Mesendoderm (in vitro differentiated cells): ENCODE data around the gene C3. TPM values are rescaled to one million over a fixed set of nuclear protein-coding genes. Genes with fewer than 3 reads are reported as not detected.

Experiments
- DNase-seq: peaks from one replicate; pipeline ENCODE4 v3.0.0; 2013
- H2AK5ac ChIP-seq: 2 replicates; pipeline ENCODE4 v1.6.1; 2013; ENCODE audit warnings: low read length, inconsistent platforms
- H2BK120ac ChIP-seq: 2 replicates; pipeline ENCODE4 v1.6.1; 2013; ENCODE audit warnings: low read depth, mild to moderate bottlenecking, low read length, moderate library complexity, mixed read lengths
- H2BK15ac ChIP-seq: replicated peaks from 2 replicates; pipeline ENCODE4 v1.6.1; 2013; ENCODE audit warnings: low read depth, mild to moderate bottlenecking, moderate library complexity
- H2BK5ac ChIP-seq: 2 replicates; pipeline ENCODE4 v1.6.1; 2013; ENCODE audit warnings: low read length, inconsistent platforms
- H3K18ac ChIP-seq: 2 replicates; pipeline ENCODE4 v1.6.1; 2013; ENCODE audit warnings: mild to moderate bottlenecking, low read length, mixed read lengths
- H3K23ac ChIP-seq: one replicate; pipeline ENCODE4 v1.6.1; 2013; ENCODE audit warnings: low read length
- H3K27ac ChIP-seq: 2 replicates; pipeline ENCODE4 v1.5.1; 2013; ENCODE audit warnings: low read depth, mild to moderate bottlenecking, inconsistent platforms, low read length, moderate library complexity
- H3K27me3 ChIP-seq: 2 replicates; pipeline ENCODE4 v1.6.1; 2013; ENCODE audit warnings: low read length, control low read depth, mild to moderate bottlenecking, inconsistent platforms; ENCODE audit not compliant: insufficient read depth, poor library complexity
- H3K36me3 ChIP-seq: 2 replicates; pipeline ENCODE4 v1.6.1; 2013; ENCODE audit warnings: low read length, inconsistent platforms; ENCODE audit not compliant: control insufficient read depth, insufficient read depth
- H3K4ac ChIP-seq: one replicate; pipeline ENCODE4 v1.6.1; 2013; ENCODE audit warnings: low read depth, mild to moderate bottlenecking, low read length, moderate library complexity
- H3K4me1 ChIP-seq: 2 replicates; pipeline ENCODE4 v1.6.1; 2013; ENCODE audit warnings: low read depth, low read length, inconsistent platforms; ENCODE audit not compliant: control insufficient read depth
- H3K4me2 ChIP-seq: 2 replicates; pipeline ENCODE4 v1.6.1; 2013; ENCODE audit warnings: low read length
- H3K4me3 ChIP-seq: 2 replicates; pipeline ENCODE4 v1.5.1; 2013; ENCODE audit warnings: mild to moderate bottlenecking, low read length
- H3K56ac ChIP-seq: one replicate; pipeline ENCODE4 v1.6.1; 2013; ENCODE audit warnings: low read length
- H3K79me1 ChIP-seq: 2 replicates; pipeline ENCODE4 v1.6.1; 2013; ENCODE audit warnings: low read length, inconsistent platforms
- H3K79me2 ChIP-seq: 2 replicates; pipeline ENCODE4 v1.6.1; 2013; ENCODE audit warnings: mild to moderate bottlenecking, low read length; ENCODE audit not compliant: control insufficient read depth, insufficient read depth
- H3K9ac ChIP-seq: 2 replicates; pipeline ENCODE4 v1.6.1; 2013; ENCODE audit warnings: low read length, inconsistent platforms
- H4K5ac ChIP-seq: one replicate; pipeline ENCODE4 v1.6.1; 2013; ENCODE audit warnings: low read length
- H4K8ac ChIP-seq: one replicate; pipeline ENCODE4 v1.6.1; 2013; ENCODE audit warnings: low read depth, mild to moderate bottlenecking, control low read depth, low read length, moderate library complexity
- WGBS: extraction: QIAGEN DNeasy Blood & Tissue Kit; methylation state at CpG from one replicate; pipeline ENCODE4 v1.1.7; 2013; ENCODE audit warnings: low lambda C conversion rate, missing lambda C conversion rate; ENCODE audit not compliant: insufficient coverage; ENCODE audit errors: extremely low coverage; 5-methylcytosine and 5-hydroxymethylcytosine counted together
- polyA plus RNA-seq, 2 experiments: library from polyadenylated mRNA; stranded (reverse); fragments of 200-250 nt; gene quantifications; one replicate each; pipeline ENCODE4 v1.2.3, GENCODE V29; 2013

Gene C3
- polyA plus RNA-seq (2013, experiment 1 of 2): 5.4 TPM
- 4.8 TPM for polyA plus RNA-seq (2013, experiment 2 of 2)

DNA sequence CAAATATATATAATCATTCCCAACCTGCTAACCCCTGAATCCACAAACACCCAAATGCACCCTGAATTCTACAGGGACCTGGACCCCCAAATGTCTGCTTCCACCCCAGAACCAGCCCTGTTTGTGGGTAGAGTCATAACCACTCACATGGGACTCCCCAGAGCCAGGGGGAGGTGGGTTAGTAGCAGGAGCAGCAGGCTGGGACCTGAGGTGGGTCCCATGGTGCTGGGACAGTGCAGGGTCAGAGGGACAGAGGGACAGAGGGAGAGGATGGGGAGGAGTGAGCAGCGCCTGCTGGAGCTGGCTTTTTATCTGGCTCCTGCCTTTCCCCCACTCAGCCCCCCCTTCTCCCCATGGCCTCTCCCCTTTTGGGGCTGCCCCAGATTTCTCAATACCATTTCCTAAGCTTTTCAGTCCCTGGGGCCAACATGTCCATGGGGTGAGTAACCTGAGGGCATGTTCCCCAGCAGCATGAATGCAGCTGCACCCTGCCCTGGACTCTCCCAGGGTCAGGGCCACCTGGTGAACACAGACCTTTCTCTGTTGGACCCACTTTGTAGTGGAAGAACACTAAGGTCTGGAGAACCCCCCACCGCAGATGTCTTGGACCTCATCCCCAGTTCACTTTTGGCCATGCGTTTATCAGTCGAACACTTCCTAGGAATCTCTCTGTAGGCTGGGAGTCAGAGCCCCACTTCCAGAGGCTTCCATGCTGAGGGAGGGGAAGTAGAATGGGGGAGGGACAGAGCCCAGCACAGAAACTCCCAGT, at the start of gene C3:
TSS of gene C3 (minus strand) at position 282 of the 769 bp plus-strand sequence. CDS start at position 221, 61 bp downstream.
- Histone ChIP-seq H3K4ac (no peak within 1 kb of the TSS), H3K9ac (no peak within 1 kb of the TSS), H3K18ac (no peak within 1 kb of the TSS), H3K27me3 (no peaks in the 10 kb centered on the region), H2AK5ac (no peak within 1 kb of the TSS), H4K5ac (no peak within 1 kb of the TSS), H3K79me1 (peaks cover 2% of the 10 kb centered on the region), H3K56ac (no peak within 1 kb of the TSS), H2BK120ac (no peak within 1 kb of the TSS), H3K23ac (no peak within 1 kb of the TSS), H3K79me2 (no peaks in the 10 kb centered on the region), H4K8ac (no peak within 1 kb of the TSS), H3K4me1 (no peaks in the 10 kb centered on the region), H2BK15ac (no peak within 1 kb of the TSS), H2BK5ac (no peak within 1 kb of the TSS), H3K4me2 (no peak within 1 kb of the TSS), H3K4me3 (no peak within 1 kb of the TSS), H3K36me3 (no peaks in the 10 kb centered on the region), H3K27ac (no peak within 1 kb of the TSS)
- no CpG with 5 or more reads among the region's 4 CpGs for WGBS
- DNase-seq: no peak

GRCh38 chr19:6769006-6769619, 48.7 kb upstream of the C3 start:
- Histone ChIP-seq H2BK15ac (no peak overlapping the region), H3K27me3 (no peaks in the 10 kb centered on the region), H4K5ac (no peak overlapping the region), H3K56ac (no peak overlapping the region), H3K4me3 (no peak overlapping the region), H2AK5ac (no peak overlapping the region), H3K27ac (no peak overlapping the region), H2BK5ac (no peak overlapping the region), H4K8ac (no peak overlapping the region), H3K4me1 (no peaks in the 10 kb centered on the region), H3K18ac (no peak overlapping the region), H3K79me2 (peaks cover 12% of the 10 kb centered on the region), H3K36me3 (no peaks in the 10 kb centered on the region), H3K23ac (no peak overlapping the region), H2BK120ac (no peak overlapping the region), H3K4me2 (no peak overlapping the region), H3K4ac (no peak overlapping the region), H3K79me1 (peaks cover 6% of the 10 kb centered on the region), H3K9ac (no peak overlapping the region)
- no CpG with 5 or more reads among the region's 11 CpGs for WGBS
- peak; percentile 66 for DNase-seq

DNA sequence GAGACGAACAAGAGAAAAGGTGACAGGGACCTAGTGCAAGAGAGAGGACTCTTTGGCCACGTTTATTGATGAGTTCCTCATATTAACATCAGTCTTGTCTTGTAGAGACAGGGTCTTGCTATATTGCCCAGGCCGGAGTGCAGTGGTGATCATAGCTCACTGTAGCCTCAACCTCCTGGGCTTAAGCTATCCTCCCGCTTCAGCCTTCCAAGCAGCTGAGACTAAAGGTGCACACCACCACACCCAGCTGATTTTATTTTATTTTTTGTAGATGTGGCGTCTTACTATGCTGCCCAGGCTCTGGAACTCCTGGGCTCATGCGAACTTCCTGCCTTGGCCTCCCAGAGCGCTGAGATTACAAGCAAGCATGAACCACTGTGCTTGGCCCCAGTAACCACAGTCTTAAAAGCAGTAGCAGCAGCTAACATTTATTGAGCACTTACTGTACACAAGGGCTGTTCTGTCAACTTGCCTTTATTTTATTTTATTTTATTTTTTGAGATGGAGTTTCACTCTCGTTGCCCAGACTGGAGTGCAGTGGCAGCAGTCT, 47.9 kb upstream of the C3 start:
- Histone ChIP-seq H3K4me3 (no peak overlapping the region), H2BK120ac (no peak overlapping the region), H3K79me1 (peaks cover 9% of the 10 kb centered on the region), H3K79me2 (peaks cover 14% of the 10 kb centered on the region), H3K23ac (no peak overlapping the region), H3K36me3 (no peaks in the 10 kb centered on the region), H4K8ac (no peak overlapping the region), H2BK5ac (no peak overlapping the region), H2BK15ac (no peak overlapping the region), H4K5ac (no peak overlapping the region), H3K4me2 (no peak overlapping the region), H3K4me1 (no peaks in the 10 kb centered on the region), H3K18ac (no peak overlapping the region), H3K4ac (no peak overlapping the region), H3K27me3 (no peaks in the 10 kb centered on the region), H3K9ac (no peak overlapping the region), H3K56ac (peak overlapping the region; percentile 86), H2AK5ac (no peak overlapping the region), H3K27ac (no peak overlapping the region)
- no peak for DNase-seq
- WGBS: no CpG with 5 or more reads among the region's 8 CpGs

DNA sequence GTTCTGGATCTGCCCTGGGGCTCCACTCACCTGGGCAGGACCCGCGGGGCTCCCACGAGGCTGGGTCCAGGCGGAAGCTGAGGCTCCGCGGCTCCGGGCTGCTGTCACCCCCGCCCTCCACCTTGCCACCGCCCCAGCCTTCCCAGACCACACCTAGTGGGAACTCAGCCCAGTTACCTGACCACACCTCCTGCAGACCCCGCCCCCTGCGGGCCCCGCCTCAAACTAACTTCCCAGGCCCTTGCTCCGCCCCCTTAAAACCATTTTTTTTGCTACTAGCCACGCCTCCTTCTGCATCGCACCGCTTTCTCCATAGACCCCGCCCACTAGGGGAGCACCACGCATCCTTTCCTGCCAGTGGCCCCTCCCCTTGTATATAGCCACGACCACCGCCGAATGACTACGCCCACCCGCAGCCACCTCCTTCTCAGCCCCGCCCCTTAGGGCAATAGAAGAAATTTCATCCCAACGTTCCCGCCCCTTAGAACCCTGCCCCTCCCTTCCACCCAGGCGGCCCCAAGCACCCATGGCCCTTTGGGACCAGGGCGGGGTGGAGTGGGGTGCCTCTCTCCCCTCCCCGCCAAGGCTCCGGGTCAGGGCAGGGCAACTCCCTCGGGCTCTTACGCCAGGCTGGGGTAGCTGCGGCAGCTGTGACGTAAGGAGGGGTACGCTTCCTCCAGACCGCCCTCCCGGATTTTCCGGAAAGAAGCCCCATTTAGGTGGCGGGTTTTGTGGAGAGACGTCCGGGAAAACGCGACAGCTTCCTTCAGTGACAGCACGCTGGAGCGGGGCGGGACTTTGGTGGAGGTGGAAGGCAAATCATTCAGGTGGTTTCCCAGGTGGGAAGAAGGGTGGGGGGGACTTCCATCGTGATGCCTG, 47.1 kb upstream of the C3 start, which contains the start of gene SH2D3A:
TSS of gene SH2D3A (minus strand) at position 79 of the 879 bp plus-strand sequence. CDS start 3,687 bp downstream, outside the sequence.
- Histone ChIP-seq H4K5ac (no peak within 1 kb of the TSS), H3K4me2 (peak within 1 kb of the TSS; percentile 86), H3K18ac (peak within 1 kb of the TSS; percentile 78), H3K4me3 (peak within 1 kb of the TSS; percentile 91), H3K36me3 (no peaks in the 10 kb centered on the region), H3K23ac (no peak within 1 kb of the TSS), H3K27ac (no peak within 1 kb of the TSS), H4K8ac (no peak within 1 kb of the TSS), H3K4ac (no peak within 1 kb of the TSS), H3K79me1 (peaks cover 9% of the 10 kb centered on the region), H3K4me1 (no peaks in the 10 kb centered on the region), H2BK5ac (peak within 1 kb of the TSS; percentile 58), H3K56ac (peak within 1 kb of the TSS; percentile 93), H3K79me2 (peaks cover 14% of the 10 kb centered on the region), H2AK5ac (peak within 1 kb of the TSS; percentile 89), H2BK120ac (no peak within 1 kb of the TSS), H3K27me3 (no peaks in the 10 kb centered on the region), H3K9ac (peak within 1 kb of the TSS; percentile 79), H2BK15ac (no peak within 1 kb of the TSS)
- WGBS: no CpG with 5 or more reads among the region's 47 CpGs
- DNase-seq: peak; percentile 98

- H3K9ac ChIP-seq: peak overlapping the region; percentile 79
- peak overlapping the region; percentile 93 for H3K56ac ChIP-seq
- no peak overlapping the region for H3K27ac ChIP-seq
- peak overlapping the region; percentile 91 for H3K4me3 ChIP-seq
- peak overlapping the region; percentile 86 for H3K4me2 ChIP-seq
- peaks cover 9% of the 10 kb centered on the region for H3K79me1 ChIP-seq
- no peak overlapping the region for H4K5ac ChIP-seq
- H2BK15ac ChIP-seq: no peak overlapping the region
- no CpG with 5 or more reads among the region's 15 CpGs for WGBS
- no peak overlapping the region for H3K4ac ChIP-seq
- H4K8ac ChIP-seq: no peak overlapping the region
- no peak overlapping the region for H2AK5ac ChIP-seq
- H3K4me1 ChIP-seq: no peaks in the 10 kb centered on the region
- peaks cover 14% of the 10 kb centered on the region for H3K79me2 ChIP-seq
- no peaks in the 10 kb centered on the region for H3K27me3 ChIP-seq
- peak overlapping the region; percentile 78 for H3K18ac ChIP-seq
- H2BK5ac ChIP-seq: peak overlapping the region; percentile 58
- no peak overlapping the region for H3K23ac ChIP-seq
- peak; percentile 40 for DNase-seq
- H3K36me3 ChIP-seq: no peaks in the 10 kb centered on the region
- H2BK120ac ChIP-seq: no peak overlapping the region
Measured at GRCh38 chr19:6767081-6767356, 46.6 kb upstream of the C3 start.
